Fibroblast of peridontal ligament (primary cell): ENCODE measurements around the gene NDUFV3.
"Not testable (repeated sequence)": the region's sequence is repeated elsewhere in the genome, so short reads cannot be mapped to it uniquely, and the experiment has no call there.

Experiments used
- DNase-seq: peaks from one replicate; pipeline ENCODE4 v3.0.0-alpha.2; 2010; ENCODE audit errors: extremely low read depth

Gene NDUFV3

GRCh38 chr21:42857216-42857615, 35.9 kb upstream of the NDUFV3 start:
- no peak for DNase-seq

- DNase-seq: no peak
Observed at GRCh38 chr21:42858185-42858847, 34.8 kb upstream of the NDUFV3 start.

- no peak for DNase-seq
Observed at GRCh38 chr21:42858957-42859890, 33.9 kb upstream of the NDUFV3 start.

GRCh38 chr21:42859891-42860230, 33.2 kb upstream of the NDUFV3 start:
- DNase-seq: no peak

- DNase-seq: no peak
Observed at GRCh38 chr21:42860345-42860744, 32.8 kb upstream of the NDUFV3 start.

- no peak for DNase-seq
Observed at GRCh38 chr21:42861311-42861847, 31.7 kb upstream of the NDUFV3 start.

- DNase-seq: no peak
Observed at GRCh38 chr21:42861848-42862400, 31.2 kb upstream of the NDUFV3 start.

GRCh38 chr21:42862774-42863503, 30.2 kb upstream of the NDUFV3 start:
- no peak for DNase-seq

- DNase-seq: no peak
Observed at GRCh38 chr21:42863504-42863870, 29.6 kb upstream of the NDUFV3 start.

- DNase-seq: no peak
Observed at GRCh38 chr21:42864286-42864685, 28.8 kb upstream of the NDUFV3 start.

- DNase-seq: no peak
Observed at GRCh38 chr21:42864815-42865775, 28.0 kb upstream of the NDUFV3 start.

- DNase-seq: no peak
Observed at GRCh38 chr21:42865776-42866160, 27.3 kb upstream of the NDUFV3 start.

- no peak for DNase-seq
Observed at GRCh38 chr21:42868196-42868595, 24.9 kb upstream of the NDUFV3 start.

- DNase-seq: no peak
Observed at GRCh38 chr21:42873096-42873495, 20.0 kb upstream of the NDUFV3 start.

- DNase-seq: not testable (repeated sequence)
Observed at GRCh38 chr21:42875811-42876210, 17.3 kb upstream of the NDUFV3 start.

- DNase-seq: no peak
Observed at GRCh38 chr21:42878678-42878992, 14.5 kb upstream of the NDUFV3 start.

- DNase-seq: peak; percentile 96
Observed at GRCh38 chr21:42878993-42879787, 13.9 kb upstream of the NDUFV3 start, which contains the start of gene WDR4. TSS of gene WDR4 (minus strand) at chr21:42879539. CDS start at chr21:42879495, 44 bp downstream.

- DNase-seq: no peak
Observed at GRCh38 chr21:42880352-42880751, 12.8 kb upstream of the NDUFV3 start.

GRCh38 chr21:42883921-42884320, 9.2 kb upstream of the NDUFV3 start:
- no peak for DNase-seq

GRCh38 chr21:42887326-42887725, 5.8 kb upstream of the NDUFV3 start:
- no peak for DNase-seq
